Measurements from ENCODE around the gene KDM5A.

DNA sequence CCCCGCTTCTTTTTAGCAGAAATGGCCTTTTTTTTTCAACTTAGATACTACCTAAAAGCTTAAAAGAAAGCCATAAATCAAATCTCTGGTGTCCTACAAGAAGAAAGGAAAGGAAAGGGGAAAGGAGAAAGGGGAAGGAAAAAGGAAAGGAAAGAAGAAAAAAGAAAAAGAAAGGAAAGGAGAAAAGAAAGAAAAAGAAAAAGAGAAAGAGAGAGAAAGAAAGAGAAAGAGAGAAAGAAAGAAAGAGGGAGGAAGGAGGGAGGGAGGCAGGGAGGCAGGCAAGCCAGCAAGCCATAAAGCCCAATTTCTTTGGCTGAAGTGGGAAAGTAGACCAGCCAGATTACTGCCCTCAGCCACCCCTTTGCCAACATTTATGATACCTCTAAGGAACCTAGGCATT lies 94.0 kb downstream of the KDM5A start:
- TF ChIP-seq, protein P1, sequence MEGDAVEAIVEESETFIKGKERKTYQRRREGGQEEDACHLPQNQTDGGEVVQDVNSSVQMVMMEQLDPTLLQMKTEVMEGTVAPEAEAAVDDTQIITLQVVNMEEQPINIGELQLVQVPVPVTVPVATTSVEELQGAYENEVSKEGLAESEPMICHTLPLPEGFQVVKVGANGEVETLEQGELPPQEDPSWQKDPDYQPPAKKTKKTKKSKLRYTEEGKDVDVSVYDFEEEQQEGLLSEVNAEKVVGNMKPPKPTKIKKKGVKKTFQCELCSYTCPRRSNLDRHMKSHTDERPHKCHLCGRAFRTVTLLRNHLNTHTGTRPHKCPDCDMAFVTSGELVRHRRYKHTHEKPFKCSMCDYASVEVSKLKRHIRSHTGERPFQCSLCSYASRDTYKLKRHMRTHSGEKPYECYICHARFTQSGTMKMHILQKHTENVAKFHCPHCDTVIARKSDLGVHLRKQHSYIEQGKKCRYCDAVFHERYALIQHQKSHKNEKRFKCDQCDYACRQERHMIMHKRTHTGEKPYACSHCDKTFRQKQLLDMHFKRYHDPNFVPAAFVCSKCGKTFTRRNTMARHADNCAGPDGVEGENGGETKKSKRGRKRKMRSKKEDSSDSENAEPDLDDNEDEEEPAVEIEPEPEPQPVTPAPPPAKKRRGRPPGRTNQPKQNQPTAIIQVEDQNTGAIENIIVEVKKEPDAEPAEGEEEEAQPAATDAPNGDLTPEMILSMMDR (IDR thresholded peaks at IDR 0.05) = no peak
- no peak for TF ChIP-seq POLR2A (IDR thresholded peaks at IDR 0.05)

Measured in heart left ventricle (tissue), 13 donors.